HEK293 (cell line): ENCODE measurements around the gene INPP5A.

ENCODE experiments used
- CTCF ChIA-PET: fragments of 350-600 bp; formaldehyde crosslinking; extraction: SDS; loops from one replicate; lab custom pipeline; 2021; ENCODE audit warnings: antibody characterized with exemption; lab: Yijun Ruan, JAX
- POLR2A ChIA-PET: fragments of 300-600 bp; formaldehyde crosslinking; extraction: SDS; loops from one replicate; lab custom pipeline; 2020; ENCODE audit warnings: antibody characterized with exemption, inconsistent platforms; lab: Yijun Ruan, JAX
- H3K27ac ChIP-seq: fragments of 200-500 bp; sonication (Bioruptor generic); 2 replicates; pipeline ENCODE4 v1.5.1; 2014; ENCODE audit warnings: low read depth, low read length, control low read depth, inconsistent platforms; ENCODE audit errors: extremely low read depth
- H3K36me3 ChIP-seq, 2 experiments: fragments of 200-500 bp in 1 of 2; sonication (Bioruptor generic) in 1 of 2; 1 replicate in 1 of 2; 2 replicates in 1 of 2; pipeline ENCODE4 v1.5.1; 2014 to 2017; ENCODE audit warnings: inconsistent platforms in 2 of 2, low read length in 2 of 2; ENCODE audit not compliant: control insufficient read depth in 2 of 2, insufficient read depth in 1 of 2
- H3K4me1 ChIP-seq: fragments of 200-500 bp; sonication (Bioruptor generic); 2 replicates; pipeline ENCODE4 v1.5.1; 2014; ENCODE audit warnings: mild to moderate bottlenecking, low read length, inconsistent platforms; ENCODE audit not compliant: control insufficient read depth, insufficient read depth
- H3K4me3 ChIP-seq: 2 replicates; pipeline ENCODE4 v1.5.1; 2011; ENCODE audit warnings: low read depth, mild to moderate bottlenecking, control low read depth, low read length, moderate library complexity
- H3K9me3 ChIP-seq: fragments of 200-500 bp; sonication (Bioruptor generic); 2 replicates; pipeline ENCODE4 v1.5.1; 2014; ENCODE audit warnings: low read depth, low read length, inconsistent platforms; ENCODE audit not compliant: control insufficient read depth, insufficient read depth
- CTCF ChIP-seq: fragments of 450-650 bp; formaldehyde crosslinking; IDR thresholded peaks from 2 replicates; pipeline ENCODE4 v1.5.1; 2016; ENCODE audit warnings: missing biosample characterization, missing genetic modification characterization
- ELK4 ChIP-seq: IDR thresholded peaks from 2 replicates; pipeline ENCODE4 v1.6.1; 2011; ENCODE audit warnings: mild to moderate bottlenecking, low read depth, low read length, borderline replicate concordance
- MZF1 ChIP-seq: fragments of 450-650 bp; formaldehyde crosslinking; IDR thresholded peaks from 2 replicates; pipeline ENCODE4 v1.5.1; 2017; ENCODE audit warnings: missing biosample characterization, missing genetic modification characterization, borderline replicate concordance
- PATZ1 ChIP-seq: fragments of 450-650 bp; formaldehyde crosslinking; IDR thresholded peaks from 2 replicates; pipeline ENCODE4 v1.5.1; 2016; ENCODE audit warnings: missing biosample characterization, missing genetic modification characterization
- REPIN1 ChIP-seq: fragments of 450-650 bp; formaldehyde crosslinking; IDR thresholded peaks from 2 replicates; pipeline ENCODE4 v1.5.1; 2017; ENCODE audit warnings: missing biosample characterization, missing genetic modification characterization, low read depth
- ZBTB1 ChIP-seq: fragments of 450-650 bp; formaldehyde crosslinking; IDR thresholded peaks from 2 replicates; pipeline ENCODE4 v1.5.1; 2016; ENCODE audit warnings: missing biosample characterization, missing genetic modification characterization
- ZFP3 ChIP-seq: fragments of 450-650 bp; formaldehyde crosslinking; IDR thresholded peaks from 2 replicates; pipeline ENCODE4 v1.5.1; 2016; ENCODE audit warnings: low read depth, missing biosample characterization, missing genetic modification characterization
- ZFP37 ChIP-seq: fragments of 450-650 bp; formaldehyde crosslinking; IDR thresholded peaks from 2 replicates; pipeline ENCODE4 v1.5.1; 2016; ENCODE audit warnings: missing biosample characterization, missing genetic modification characterization
- ZNF138 ChIP-seq: fragments of 450-650 bp; formaldehyde crosslinking; IDR thresholded peaks from 2 replicates; pipeline ENCODE4 v1.5.1; 2016; ENCODE audit warnings: missing biosample characterization, missing genetic modification characterization, borderline replicate concordance
- ZNF146 ChIP-seq: fragments of 450-650 bp; formaldehyde crosslinking; IDR thresholded peaks from 2 replicates; pipeline ENCODE4 v1.5.1; 2016; ENCODE audit warnings: missing biosample characterization, missing genetic modification characterization
- ZNF18 ChIP-seq: fragments of 450-650 bp; formaldehyde crosslinking; IDR thresholded peaks from 2 replicates; pipeline ENCODE4 v1.5.1; 2016; ENCODE audit warnings: missing biosample characterization, missing genetic modification characterization
- ZNF404 ChIP-seq: fragments of 450-650 bp; formaldehyde crosslinking; IDR thresholded peaks from 2 replicates; pipeline ENCODE4 v1.5.1; 2017; ENCODE audit warnings: missing biosample characterization, missing genetic modification characterization
- ZNF48 ChIP-seq: fragments of 450-650 bp; formaldehyde crosslinking; IDR thresholded peaks from 2 replicates; pipeline ENCODE4 v1.5.1; 2016; ENCODE audit warnings: missing biosample characterization, missing genetic modification characterization
- ZNF518A ChIP-seq: fragments of 450-650 bp; formaldehyde crosslinking; conservative IDR thresholded peaks from 2 replicates; pipeline ENCODE4 v1.5.1; 2016; ENCODE audit warnings: low read depth, missing biosample characterization, missing genetic modification characterization
- ZNF560 ChIP-seq: fragments of 450-650 bp; formaldehyde crosslinking; IDR thresholded peaks from 2 replicates; pipeline ENCODE4 v1.5.1; 2017; ENCODE audit warnings: missing biosample characterization, missing genetic modification characterization, borderline replicate concordance
- ZNF658 ChIP-seq: fragments of 450-650 bp; formaldehyde crosslinking; IDR thresholded peaks from 2 replicates; pipeline ENCODE4; 2016; ENCODE audit warnings: missing biosample characterization, missing genetic modification characterization
- ZNF660 ChIP-seq: fragments of 450-650 bp; IDR thresholded peaks from 2 replicates; pipeline ENCODE4 v1.5.1; 2018; ENCODE audit warnings: missing biosample characterization, mild to moderate bottlenecking, missing genetic modification characterization
- ZSCAN5A ChIP-seq: fragments of 450-650 bp; formaldehyde crosslinking; IDR thresholded peaks from 2 replicates; pipeline ENCODE4 v1.5.1; 2016; ENCODE audit warnings: missing biosample characterization, missing genetic modification characterization
- ZXDB ChIP-seq: fragments of 450-650 bp; formaldehyde crosslinking; IDR thresholded peaks from 2 replicates; pipeline ENCODE4 v1.5.1; 2016; ENCODE audit warnings: missing biosample characterization, missing genetic modification characterization

The INPP5A gene

GRCh38 chr10:132508581-132509443 lies 28.8 kb upstream of the INPP5A start:
- TF ChIP-seq ZNF560 (tag by site-specific recombination) (no peak), ZNF404 (tag by site-specific recombination) (no peak), ZNF518A (tag by site-specific recombination) (no peak), ELK4 (no peak), CTCF (tag by site-specific recombination) (peak; percentile 13; the same call in 1 of the 2 replicates), ZNF138 (tag by site-specific recombination) (no peak), REPIN1 (tag by site-specific recombination) (no peak), MZF1 (tag by site-specific recombination) (no peak), ZBTB1 (tag by site-specific recombination) (no peak)
- TF ChIP-seq, all 188 proteins: peak for 1
- POLR2A ChIA-PET, result no interaction called here
- CTCF ChIA-PET, result no interaction called here

GRCh38 chr10:132509506-132510173 lies 27.9 kb upstream of the INPP5A start:
- ChIA-PET CTCF (interaction anchor here (0.7 kb wide), 1 partner anchor 601 kb away, joined by 3 read pairs; no protein-coding TSS in a partner anchor), POLR2A (no interaction called here)
- no peaks in the 10 kb centered on the region for H3K9me3 ChIP-seq
- H3K27ac ChIP-seq, result no peak overlapping the region
- no peaks in the 10 kb centered on the region for H3K4me1 ChIP-seq
- H3K4me3 ChIP-seq, result no peak overlapping the region
- no peaks in the 10 kb centered on the region; a peak in 1 of 3 replicates for H3K36me3 ChIP-seq
- TF ChIP-seq ZNF18 (tag by site-specific recombination), result no peak
- TF ChIP-seq ZFP3 (tag by site-specific recombination), result no peak
- TF ChIP-seq ZNF660 (tag by site-specific recombination), result no peak
- TF ChIP-seq ZFP37 (tag by site-specific recombination), result no peak
- no peak for TF ChIP-seq ZNF658
- no peak for TF ChIP-seq ZNF146
- no peak for TF ChIP-seq PATZ1 (tag by site-specific recombination)
- TF ChIP-seq ZXDB (tag by site-specific recombination), result no peak
- TF ChIP-seq ZSCAN5A (tag by site-specific recombination), result no peak
- TF ChIP-seq ZNF48 (tag by site-specific recombination), result no peak

More at GRCh38 chr10:132508581-132509443, 28.8 kb upstream of the INPP5A start:
- Histone ChIP-seq H3K4me1 (no peaks in the 10 kb centered on the region), H3K27ac (no peak overlapping the region), H3K9me3 (no peaks in the 10 kb centered on the region), H3K4me3 (no peak overlapping the region), H3K36me3 (no peaks in the 10 kb centered on the region)
